ENCODE results near the gene CORT.
"Not testable (repeated sequence)": the region's sequence is repeated elsewhere in the genome, so short reads cannot be mapped to it uniquely, and the experiment has no call there.

CORT gene

GRCh38 chr1:10472220-10473144, 22.7 kb downstream of the CORT start, which contains the start of gene DFFA:
Gene DFFA, minus strand, starts transcription at chr1:10472529. Its CDS starts 71 bp downstream, at chr1:10472458.
- TF ChIP-seq, protein P1, sequence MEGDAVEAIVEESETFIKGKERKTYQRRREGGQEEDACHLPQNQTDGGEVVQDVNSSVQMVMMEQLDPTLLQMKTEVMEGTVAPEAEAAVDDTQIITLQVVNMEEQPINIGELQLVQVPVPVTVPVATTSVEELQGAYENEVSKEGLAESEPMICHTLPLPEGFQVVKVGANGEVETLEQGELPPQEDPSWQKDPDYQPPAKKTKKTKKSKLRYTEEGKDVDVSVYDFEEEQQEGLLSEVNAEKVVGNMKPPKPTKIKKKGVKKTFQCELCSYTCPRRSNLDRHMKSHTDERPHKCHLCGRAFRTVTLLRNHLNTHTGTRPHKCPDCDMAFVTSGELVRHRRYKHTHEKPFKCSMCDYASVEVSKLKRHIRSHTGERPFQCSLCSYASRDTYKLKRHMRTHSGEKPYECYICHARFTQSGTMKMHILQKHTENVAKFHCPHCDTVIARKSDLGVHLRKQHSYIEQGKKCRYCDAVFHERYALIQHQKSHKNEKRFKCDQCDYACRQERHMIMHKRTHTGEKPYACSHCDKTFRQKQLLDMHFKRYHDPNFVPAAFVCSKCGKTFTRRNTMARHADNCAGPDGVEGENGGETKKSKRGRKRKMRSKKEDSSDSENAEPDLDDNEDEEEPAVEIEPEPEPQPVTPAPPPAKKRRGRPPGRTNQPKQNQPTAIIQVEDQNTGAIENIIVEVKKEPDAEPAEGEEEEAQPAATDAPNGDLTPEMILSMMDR (IDR thresholded peaks at IDR 0.05; ENCODE audit: control extremely low read depth, extremely low read depth, low read depth, missing control alignments): no peak
- ChIA-PET POLR2A (no interaction called here), CTCF (interaction anchor here (1.0 to 1.2 kb wide), 2 partner anchors 9 to 22 kb away, joined by 3 to 4 read pairs; no protein-coding TSS in a partner anchor)
- peak; percentile 95 for DNase-seq (ENCODE audit: extremely low spot score)

- ChIA-PET CTCF (interaction anchor here (1.0 kb wide), 2 partner anchors 10 to 21 kb away, joined by 3 to 5 read pairs; no protein-coding TSS in a partner anchor), POLR2A (no interaction called here)
- TF ChIP-seq, protein P1 (IDR thresholded peaks at IDR 0.05; ENCODE audit: control extremely low read depth, extremely low read depth, low read depth, missing control alignments): no peak
- no peak for DNase-seq (ENCODE audit: extremely low spot score)
These were observed 23.4 kb downstream of the CORT start for GRCh38 chr1:10473145-10473765.

DNA sequence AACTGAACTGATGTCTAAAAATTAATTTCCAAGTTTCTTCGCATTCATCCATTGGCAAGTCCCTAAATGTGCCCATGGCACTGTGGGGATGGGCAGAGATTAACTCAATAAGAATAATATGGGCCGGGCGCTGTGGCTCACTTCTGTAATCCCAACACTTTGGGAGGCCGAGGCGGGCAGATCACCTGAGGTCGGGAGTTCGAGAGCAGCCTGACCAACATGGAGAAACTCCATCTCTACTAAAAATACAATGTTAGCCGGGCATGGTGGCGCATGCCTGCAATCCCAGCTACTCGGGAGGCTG, 24.4 kb downstream of the CORT start:
- CTCF ChIA-PET: interaction anchor here (1.0 to 1.4 kb wide), 2 partner anchors 18 to 20 kb away, joined by 3 to 5 read pairs; no protein-coding TSS in a partner anchor
- DNase-seq (ENCODE audit: extremely low spot score); POLR2A ChIA-PET: not testable (repeated sequence)

DNA sequence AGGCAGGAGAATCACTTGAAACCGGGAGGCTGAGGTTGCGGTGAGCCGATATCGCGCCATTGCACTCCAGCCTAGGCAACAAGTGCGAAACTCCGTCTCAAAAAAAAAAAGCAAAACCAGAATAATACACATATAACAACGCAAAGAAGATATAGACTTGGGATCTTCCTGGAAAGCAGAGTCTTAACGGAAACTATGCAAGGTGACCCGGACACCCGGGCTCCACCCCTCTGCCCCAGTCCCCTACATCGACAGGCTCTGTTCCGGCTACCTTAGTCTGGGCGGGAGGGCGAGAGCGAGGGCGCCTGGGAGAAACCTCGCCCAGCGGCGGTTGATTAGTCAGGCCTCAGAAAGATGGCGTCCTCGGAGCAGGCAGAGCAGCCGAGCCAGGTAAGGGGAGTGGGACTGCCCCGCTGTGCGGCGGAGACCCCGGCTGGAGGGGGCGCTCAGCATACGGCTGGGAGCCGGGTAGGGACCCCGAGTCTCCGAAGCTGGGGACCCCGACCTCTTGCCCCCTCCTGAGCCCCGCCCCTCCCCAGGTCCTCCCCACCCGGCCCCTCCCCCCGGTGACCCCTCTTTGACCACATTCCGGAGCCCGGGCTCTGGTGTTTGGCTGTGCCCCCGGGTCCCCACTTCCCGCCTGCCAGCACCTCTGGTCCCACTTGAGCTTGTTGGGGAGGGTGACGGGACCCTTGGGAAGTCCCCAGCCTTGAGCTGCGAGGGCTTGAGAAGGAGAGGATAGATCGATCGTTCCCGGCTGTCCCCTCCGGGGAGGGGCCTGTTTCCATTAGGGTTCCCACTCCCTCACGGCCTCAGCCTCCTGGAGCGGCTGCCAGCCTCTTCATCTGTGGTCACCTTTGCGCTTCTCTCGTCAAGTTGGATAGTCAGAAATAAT, 25.0 kb downstream of the CORT start, which contains the start of gene PEX14:
Gene PEX14 (plus strand): TSS at position 338 of the 895 bp plus-strand sequence. CDS start 17 bp downstream, at position 355.
- peak; percentile 93 for DNase-seq (ENCODE audit: extremely low spot score)
- POLR2A ChIA-PET: interaction anchor here (0.5 kb wide), 1 partner anchor 800 kb away, joined by 3 read pairs; no protein-coding TSS in a partner anchor
- CTCF ChIA-PET: interaction anchor here (1.0 to 1.4 kb wide), 2 partner anchors 17 to 20 kb away, joined by 3 to 4 read pairs; no protein-coding TSS in a partner anchor
- TF ChIP-seq, protein P1 (IDR thresholded peaks at IDR 0.05; ENCODE audit: control extremely low read depth, extremely low read depth, low read depth, missing control alignments): peak; percentile 4

DNA sequence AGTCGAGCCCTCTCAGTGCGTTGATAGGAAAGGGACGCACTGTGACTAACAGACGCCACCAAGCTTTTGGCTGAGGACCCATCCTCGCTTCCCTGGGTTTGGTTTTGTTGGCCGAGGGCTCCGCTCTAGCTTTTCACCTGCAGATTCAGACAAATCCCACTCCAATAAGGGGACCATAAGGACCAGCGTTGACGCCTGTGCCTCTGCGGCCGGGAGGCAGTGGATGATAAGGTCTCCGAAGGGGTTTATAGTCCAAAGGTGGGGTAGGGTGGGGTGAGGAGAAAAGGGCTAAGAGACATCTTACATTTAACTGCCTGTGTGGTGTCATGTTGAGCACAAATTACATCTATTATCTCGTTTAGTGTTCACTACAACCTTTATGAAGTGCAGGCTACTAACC, 25.7 kb downstream of the CORT start:
- ChIA-PET CTCF (interaction anchor here (1.0 to 1.4 kb wide), 2 partner anchors 17 to 20 kb away, joined by 3 to 4 read pairs; no protein-coding TSS in a partner anchor), POLR2A (interaction anchor here (0.5 kb wide), 1 partner anchor 801 kb away, joined by 3 read pairs; no protein-coding TSS in a partner anchor)
- DNase-seq (ENCODE audit: extremely low spot score): no peak
- TF ChIP-seq, protein P1 (IDR thresholded peaks at IDR 0.05; ENCODE audit: control extremely low read depth, extremely low read depth, low read depth, missing control alignments): no peak

GRCh38 chr1:10479296-10479695, 29.5 kb downstream of the CORT start:
- no peak for DNase-seq (ENCODE audit: extremely low spot score)
- TF ChIP-seq, protein P1 (IDR thresholded peaks at IDR 0.05; ENCODE audit: control extremely low read depth, extremely low read depth, low read depth, missing control alignments): no peak
- ChIA-PET POLR2A (no interaction called here), CTCF (interaction anchor here (3.5 kb wide), 1 partner anchor 15 kb away, joined by 15 read pairs; no protein-coding TSS in a partner anchor)
